Pulmonary artery endothelial cell (primary cell): ENCODE data around the gene KMT2E. TPM values are rescaled to one million over a fixed set of nuclear protein-coding genes. Genes with fewer than 3 reads are reported as not detected.

Experiments
- DNase-seq: peaks from one replicate; pipeline ENCODE4 v3.0.0-alpha.2; 2011; ENCODE audit warnings: low read depth, low spot score
- total RNA-seq: library from RNA; depleted of rRNA; stranded (reverse); fragments of >200 nt; gene quantifications from 2 replicates; pipeline ENCODE4 v1.2.3, GENCODE V29; 2014

KMT2E gene
- total RNA-seq, 1 donor from 2014 or later = 83.0 TPM

DNA sequence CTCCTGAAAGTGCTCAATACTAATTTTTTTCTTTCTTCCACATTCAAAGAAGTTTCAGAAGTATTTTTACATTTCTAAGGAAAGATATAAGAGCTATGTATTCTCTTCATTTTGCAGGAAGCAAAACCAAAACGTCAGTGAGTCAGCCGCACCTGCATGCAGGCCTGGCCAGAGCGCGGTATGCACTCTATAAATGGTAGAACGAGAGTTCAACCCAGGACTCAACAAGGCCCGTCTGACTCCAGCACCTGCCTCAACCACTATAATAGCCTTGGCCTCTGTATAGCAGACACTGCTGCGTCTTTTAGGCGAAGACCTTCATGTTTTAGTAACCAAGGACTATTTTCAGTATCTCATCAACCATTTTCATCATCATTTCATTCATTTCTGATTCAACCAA is 113.2 kb downstream of the KMT2E start:
- no peak for DNase-seq

DNA sequence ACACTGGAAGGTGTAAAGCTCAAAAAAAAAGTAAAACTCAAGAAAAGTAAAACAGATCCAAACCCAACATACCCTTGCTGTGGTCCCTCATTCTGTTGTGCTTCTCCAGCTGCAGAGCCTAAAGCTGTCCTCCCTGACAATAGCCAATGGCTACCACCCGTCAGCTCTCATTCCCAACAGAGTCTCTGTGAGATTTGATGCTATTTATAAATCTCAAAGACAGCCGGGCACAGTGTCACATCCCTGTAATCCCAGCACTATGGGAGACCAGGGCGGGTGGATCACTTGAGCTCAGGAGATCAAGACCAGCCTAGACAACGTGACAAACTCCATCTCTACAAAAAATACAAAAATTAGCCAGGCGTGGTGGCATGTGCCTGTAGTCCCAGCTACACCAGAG is 116.0 kb downstream of the KMT2E start:
- no peak for DNase-seq

DNA sequence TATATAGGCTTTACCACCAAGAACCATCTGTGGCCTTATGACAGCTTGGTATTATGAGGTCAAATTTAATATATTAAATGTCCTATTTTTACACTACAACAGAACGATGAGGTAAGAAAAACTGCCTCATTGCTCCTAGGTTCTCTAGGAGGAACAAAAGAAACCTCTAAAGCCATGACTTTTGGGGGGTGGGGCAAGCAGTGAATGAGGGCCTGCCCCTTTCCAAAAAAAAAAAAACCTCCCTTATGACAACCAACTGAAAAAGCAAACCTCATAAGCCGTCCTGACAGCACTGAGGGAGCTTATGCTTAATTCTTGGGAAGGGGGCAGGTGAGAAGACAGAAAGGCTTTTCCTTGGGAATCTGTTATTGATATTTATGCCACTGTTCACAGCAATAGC is 116.6 kb downstream of the KMT2E start:
- DNase-seq = no peak

DNA sequence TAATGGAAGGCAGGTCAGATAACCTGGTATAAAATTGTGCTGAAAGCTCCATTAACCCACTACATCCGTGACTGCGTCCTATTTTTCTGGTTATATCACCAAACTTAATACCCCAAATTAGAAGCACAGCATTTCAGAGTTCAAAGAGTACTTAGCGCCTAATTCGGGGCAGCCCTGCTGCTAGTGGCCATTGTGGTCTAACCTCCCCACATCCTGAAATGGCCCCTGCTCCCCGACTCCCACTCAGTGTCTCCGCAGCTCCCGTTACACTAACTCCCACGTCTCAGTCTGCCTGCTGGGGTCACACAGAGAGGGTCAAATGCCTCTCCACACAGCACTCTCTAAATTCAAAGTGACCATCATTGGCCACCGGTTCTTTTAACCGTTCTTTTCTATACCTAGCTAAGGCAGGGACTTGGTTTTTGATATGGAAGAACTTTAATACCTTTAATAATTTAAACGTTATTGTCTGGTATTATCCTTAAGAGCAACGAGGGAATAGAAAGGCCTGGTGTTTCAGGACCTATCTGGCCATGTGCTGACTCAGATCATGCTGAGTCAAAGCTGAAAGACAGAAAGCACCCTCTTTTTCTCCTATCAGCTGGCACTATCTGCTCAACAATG is 117.1 kb downstream of the KMT2E start:
- no peak for DNase-seq

DNA sequence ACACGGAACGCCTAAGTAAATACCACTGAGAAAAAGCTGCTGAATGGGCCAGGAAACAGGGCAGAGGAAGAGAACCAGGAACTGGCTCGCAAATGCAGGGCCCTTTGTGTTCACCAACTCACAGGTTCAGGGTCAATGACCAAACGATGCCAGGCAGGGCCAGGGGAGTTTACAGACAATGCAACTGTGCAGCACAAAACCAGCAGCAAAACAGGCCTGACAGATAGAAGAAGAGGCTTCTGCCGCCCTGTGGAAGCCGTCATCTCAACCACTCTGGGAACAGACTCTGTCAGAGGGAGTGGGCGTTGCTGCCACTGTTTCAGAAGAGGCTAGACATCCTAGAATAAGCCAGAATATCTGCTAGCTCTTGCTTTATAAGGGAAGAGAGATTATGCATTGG is 117.9 kb downstream of the KMT2E start:
- DNase-seq = no peak

DNA sequence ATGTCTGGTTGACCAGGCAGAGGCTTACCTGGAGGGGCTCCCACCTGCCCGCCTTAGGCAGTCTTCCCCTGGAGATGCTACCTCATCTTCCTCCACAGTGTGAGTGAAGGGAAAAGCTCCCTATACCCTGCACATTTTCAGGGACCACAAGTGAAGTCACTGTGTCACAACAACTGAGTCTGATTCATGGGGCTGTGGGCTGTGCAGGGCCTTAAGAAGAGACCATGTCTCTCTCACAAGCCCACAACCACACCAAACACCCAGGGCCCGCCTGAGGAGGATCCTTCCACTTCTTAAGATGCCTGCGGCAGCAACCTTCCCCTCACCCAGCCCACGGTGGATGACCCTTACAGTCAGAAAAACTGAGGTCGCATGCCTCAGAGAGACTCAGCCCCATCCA is 118.3 kb downstream of the KMT2E start:
- no peak for DNase-seq

DNA sequence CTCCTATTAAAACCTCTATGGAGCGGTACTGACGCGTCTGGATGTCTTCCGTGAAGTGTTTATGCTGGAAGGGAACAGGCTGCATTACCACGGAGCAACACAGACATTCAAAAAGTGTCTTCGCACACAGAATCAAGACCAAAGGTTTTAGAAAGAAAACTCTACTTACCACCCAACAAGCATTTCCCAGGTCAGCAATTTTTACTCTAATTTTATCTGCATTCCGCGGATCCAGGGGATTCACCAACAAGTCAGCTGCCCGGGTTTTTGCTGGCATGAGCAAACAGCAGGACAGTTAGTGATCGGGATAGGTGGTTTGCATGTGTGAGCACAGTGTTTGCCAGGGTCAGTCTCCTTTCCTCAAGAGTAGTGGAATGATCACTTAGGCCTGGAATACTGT is 118.8 kb downstream of the KMT2E start:
- DNase-seq = no peak

DNA sequence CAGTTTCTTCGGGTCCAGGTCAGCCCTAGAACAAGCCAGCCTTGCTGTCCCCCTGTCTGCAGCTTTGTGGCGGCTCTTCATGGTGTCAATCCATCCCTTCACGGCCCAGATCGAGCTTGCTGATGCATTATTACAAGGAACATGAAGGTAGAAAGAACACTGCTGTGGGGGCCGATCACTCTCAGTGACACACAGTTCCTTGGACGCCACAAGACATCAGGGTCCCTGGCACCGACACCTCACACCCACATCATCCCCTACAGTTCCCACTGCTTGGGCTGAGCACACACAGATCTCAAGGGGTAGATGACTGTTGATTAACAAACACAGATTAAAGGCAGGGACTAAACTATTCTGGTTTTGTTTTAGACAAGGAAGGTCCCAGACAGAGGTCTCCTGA is 119.4 kb downstream of the KMT2E start:
- no peak for DNase-seq

DNA sequence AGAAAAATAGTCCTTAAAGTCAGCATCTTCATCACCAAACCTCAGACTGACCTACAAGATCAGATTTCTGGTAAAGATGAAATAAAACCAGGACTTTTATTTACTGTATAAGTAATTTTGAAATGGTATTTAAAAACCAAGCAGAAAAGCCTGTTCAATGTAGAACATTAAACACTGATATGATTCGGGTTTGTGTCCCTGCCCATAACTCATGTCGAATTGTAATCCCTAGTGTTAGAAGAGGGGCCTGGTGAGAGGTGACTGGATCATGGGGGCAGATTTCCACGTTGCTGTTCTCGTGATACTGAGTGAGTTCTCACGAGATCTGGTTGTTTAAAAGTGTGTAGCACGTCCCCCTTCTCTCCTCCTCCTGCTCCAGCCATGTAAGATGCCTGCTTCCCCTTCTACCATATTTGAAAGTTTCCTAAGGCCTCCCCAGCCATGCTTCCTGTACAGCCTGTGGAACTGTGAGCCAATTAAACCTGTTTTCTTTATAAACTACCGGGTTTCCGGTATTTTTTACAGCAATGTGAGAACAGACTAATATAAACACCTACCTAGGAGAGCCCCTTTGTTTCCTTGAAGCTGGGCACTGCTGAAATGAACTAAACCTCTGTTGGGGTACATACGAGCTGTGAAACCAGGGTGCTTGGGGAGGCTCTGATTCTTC is 120.1 kb downstream of the KMT2E start:
- no peak for DNase-seq

DNA sequence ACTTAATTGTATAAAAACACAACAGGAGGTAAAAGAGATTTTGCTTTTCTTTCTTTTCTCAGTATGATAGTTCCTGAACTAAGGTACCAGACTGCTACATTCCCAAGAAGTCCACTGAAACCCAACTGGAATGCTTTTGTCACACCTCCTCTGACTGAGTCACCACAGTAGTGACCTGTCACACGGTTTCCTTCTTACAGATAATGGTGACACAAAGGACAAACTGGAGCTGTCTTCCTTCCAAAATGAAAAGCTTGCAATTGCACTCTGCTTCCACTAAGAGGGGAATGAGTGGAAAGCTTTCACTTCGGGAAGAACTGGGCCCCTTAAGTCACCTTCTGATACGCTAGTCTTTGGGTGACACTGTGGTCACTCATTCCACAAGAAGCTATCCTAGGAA is 122.2 kb downstream of the KMT2E start:
- no peak for DNase-seq

DNA sequence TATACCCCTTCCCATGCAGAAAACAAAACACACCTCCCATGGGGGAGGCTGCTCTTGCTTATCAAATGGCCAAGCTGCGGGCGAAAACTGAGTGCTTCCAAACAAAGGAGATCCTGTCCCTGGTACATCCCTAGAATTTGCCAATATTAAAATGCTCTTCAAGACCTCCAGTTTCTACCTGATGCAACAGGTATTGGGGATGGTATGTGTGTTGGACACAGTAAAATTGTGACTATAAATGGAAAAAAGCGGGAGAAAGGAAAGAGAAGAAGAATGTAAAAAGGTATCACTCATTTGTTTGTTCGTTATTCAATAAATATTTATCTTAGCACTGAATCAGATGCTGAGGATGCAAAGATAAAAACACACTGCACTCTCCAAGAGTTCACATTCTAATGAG is 123.9 kb downstream of the KMT2E start:
- DNase-seq = no peak

DNA sequence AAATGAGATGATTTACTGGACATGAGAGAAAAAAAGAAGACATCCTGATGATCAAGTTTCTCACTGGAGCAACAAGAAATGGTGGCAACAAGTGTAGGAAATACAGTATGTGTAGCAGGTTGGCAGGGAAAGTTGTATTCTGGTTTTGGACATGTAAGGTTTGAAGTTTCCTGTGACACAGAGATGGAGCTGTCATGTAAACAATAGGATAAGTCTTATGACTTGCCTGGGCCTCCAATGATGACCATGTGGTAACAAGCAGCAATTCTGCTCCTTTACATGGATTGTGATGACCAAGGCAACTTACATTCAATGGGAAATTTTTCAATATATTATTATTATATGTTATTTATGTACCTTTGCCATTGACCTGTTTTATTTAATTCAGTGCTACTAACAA is 125.4 kb downstream of the KMT2E start:
- no peak for DNase-seq

DNA sequence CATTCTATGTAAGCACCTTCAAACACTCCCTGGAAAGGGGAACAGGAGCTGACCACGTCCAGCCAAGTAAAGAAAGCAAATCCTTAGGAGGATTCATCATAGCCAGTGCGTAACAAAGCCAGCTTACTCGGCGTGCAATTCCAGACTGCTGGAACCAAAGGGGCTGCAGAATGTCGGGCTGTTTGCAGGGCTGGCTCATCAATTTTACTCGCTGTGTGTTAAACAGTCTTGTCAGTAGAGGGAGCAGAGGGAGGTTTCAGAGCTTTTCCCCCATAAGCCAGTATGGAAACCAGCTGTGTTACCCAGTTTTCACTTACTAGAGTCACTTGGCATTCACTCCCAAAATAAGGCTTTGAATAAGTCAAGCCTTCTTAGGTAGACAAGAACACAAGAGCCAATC is 127.1 kb downstream of the KMT2E start:
- no peak for DNase-seq

DNA sequence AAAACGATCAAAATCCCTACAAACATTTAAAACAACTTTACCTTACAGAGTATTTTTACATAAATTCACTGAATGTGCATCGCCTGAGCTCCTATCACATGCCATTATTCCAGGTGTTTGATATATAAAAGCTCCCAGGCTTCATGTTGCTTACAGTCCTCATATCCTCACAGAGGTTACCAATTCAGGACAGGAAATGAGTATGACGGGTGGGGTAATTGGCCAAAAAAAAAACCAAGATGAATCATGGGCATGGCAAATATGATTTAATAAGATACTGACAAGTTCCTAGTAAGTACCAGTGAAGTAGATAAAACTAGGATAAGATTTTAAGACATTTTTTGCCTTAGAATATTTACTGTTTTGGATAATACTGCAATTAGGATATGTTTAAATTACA is 135.8 kb downstream of the KMT2E start:
- DNase-seq = no peak

DNA sequence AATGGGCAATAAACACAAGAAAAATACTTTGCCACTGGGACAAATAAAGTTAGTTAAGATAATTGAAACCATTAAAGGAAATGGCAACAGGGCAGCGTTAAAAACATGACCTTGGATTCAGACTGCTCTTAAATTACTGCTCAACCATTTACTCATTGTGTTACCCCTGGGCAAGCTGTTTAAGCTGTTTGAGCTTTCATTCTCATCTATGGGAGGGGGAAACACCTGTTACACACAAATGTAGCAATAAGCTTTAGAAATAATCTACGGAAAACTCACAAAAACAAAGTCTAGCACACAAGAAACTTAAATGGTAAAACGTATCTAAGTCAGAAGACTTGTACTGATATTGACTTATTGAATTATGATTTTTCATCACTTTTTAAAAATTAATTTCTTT is 137.1 kb downstream of the KMT2E start:
- DNase-seq = no peak

DNA sequence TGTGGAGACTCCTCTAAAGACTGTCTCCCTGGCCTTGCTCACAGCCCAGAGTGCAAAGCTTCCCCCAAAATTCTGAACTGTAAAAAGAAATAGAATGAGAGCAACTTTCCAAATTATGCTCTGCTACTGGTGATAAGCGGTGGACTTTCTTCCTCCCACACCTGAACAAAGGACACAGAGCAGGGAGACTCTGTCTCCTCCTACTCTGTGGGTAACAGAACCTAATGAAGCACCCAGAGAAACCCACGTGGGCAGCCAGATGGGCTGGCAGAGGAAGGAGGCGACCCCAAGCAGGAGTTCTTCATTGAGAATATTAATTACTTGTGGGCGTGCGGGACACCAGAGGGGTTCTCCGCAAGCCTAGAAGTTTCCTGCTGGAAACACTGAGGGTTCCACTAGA is 139.5 kb downstream of the KMT2E start:
- DNase-seq = no peak

DNA sequence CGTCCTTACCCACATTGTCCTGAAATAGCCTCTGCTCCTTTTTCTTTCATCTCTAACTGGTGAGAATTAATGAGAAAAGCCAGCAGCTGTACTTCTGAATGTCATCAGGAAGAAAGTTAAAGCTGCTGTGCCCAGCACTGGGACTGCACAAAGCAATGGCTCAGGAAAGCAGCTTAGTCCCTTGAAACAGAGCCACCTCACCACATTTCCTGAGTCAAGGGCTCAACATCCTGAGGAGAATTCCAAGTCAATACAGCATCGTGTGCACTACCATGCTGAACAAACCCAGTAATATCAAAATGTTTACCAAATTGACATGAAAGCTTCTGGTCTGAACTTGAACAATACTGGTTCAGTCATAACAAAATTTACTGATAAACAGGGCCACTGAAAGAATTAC is 140.1 kb downstream of the KMT2E start:
- DNase-seq = no peak

DNA sequence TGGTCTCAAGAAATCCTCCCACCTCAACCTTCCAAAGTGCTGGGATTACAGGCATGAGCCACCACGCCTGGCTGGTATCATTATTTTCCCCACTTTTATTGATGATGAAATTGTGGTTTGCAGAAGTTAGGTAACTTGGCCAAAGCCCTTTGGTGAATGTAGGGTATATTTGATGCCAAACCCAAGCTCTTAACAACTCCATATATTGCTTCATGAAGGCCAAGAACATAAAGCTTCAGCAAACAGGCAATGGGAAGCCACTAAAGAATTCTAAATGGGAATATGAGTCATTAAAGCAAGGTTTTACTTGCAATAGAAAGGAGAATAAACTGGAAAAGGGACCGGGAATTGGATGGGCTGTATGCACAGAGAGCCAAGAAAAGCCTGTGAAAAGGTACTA is 142.7 kb downstream of the KMT2E start:
- DNase-seq = no peak

DNA sequence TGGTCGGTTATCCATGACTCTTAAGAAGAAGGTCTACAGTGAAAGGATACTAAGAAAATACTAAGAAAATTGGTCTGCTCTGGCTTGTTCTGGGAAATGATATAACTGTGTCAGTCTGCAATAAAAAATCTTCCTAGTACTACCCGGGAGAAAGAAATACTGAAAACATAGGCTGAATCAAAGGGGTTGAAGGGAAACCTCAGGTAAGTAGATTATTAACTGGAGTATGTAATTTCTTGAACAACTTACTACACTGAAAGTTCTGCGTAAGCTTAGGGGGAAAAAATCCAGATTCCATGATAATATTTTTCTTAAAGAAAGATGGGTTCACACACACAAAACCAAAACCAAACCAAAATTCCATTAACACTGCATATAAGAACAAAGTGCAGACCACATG is 143.3 kb downstream of the KMT2E start:
- no peak for DNase-seq

DNA sequence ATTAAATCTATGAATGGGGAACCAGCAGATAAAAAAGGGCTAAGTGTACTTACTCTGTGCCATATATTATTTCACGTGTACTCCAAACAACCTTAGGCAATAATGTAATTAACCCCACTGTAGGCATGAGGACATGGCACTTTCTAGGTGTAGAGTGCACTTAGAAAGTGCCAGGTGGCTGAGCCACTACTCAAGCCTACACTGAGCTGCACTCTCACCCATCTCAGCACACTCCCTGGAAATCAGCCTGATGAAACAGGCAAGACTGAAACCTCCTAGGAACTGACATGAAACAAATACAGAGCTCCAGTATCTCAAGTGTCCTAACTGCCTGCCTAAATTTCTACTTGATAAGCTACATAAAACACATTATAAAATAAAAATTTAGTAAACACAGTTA is 147.4 kb downstream of the KMT2E start:
- no peak for DNase-seq
